Natural killer cell (primary cell): Measurements from ENCODE around the gene IL1RAPL2. TPM values are rescaled to one million over a fixed set of nuclear protein-coding genes. Genes with fewer than 3 reads are reported as not detected.

Experiments
- ATAC-seq, 3 donors: fragments of 150-1000 bp in 2 of 3; fragments of 200-7000 bp in 1 of 3; cut with Tn5 transposase; 1 replicate in 1 of 3; 2 replicates in 2 of 3; pipeline ENCODE4 v1.10.0; 2021; ENCODE audit warnings: mild to moderate bottlenecking in 2 of 3, moderate library complexity in 2 of 3
- DNase-seq, 2 donors: peaks; one replicate each; pipeline versions ENCODE4 v3.0.0 to v3.0.0-alpha.2; 2013 to 2021; ENCODE audit warnings: mixed read lengths in 1 of 2
- H3K27ac ChIP-seq: one replicate; pipeline ENCODE4 v1.5.1; 2013; ENCODE audit warnings: mild to moderate bottlenecking, low read length
- H3K27me3 ChIP-seq: one replicate; pipeline ENCODE4 v1.6.1; 2013; ENCODE audit warnings: low read length; ENCODE audit not compliant: control insufficient read depth, insufficient read depth
- H3K36me3 ChIP-seq: one replicate; pipeline ENCODE4 v1.6.1; 2013; ENCODE audit warnings: low read length; ENCODE audit not compliant: control insufficient read depth, insufficient read depth
- H3K4me1 ChIP-seq: one replicate; pipeline ENCODE4 v1.6.1; 2013; ENCODE audit warnings: low read length; ENCODE audit not compliant: control insufficient read depth, insufficient read depth
- H3K4me3 ChIP-seq: one replicate; pipeline ENCODE4 v1.5.1; 2013; ENCODE audit warnings: low read length
- H3K9me3 ChIP-seq: one replicate; pipeline ENCODE4 v1.6.1; 2013; ENCODE audit warnings: low read length; ENCODE audit not compliant: control insufficient read depth, insufficient read depth
- H3K27ac Mint-ChIP-seq, 2 donors: one replicate each; pipeline ENCODE4 v1.8.0; 2022; ENCODE audit warnings: mild to moderate bottlenecking in 2 of 2, mixed read lengths in 2 of 2, moderate library complexity in 1 of 2
- H3K27me3 Mint-ChIP-seq, 2 donors: one replicate each; pipeline ENCODE4 v1.8.0; 2022; ENCODE audit warnings: low read depth in 2 of 2, mixed read lengths in 2 of 2
- H3K36me3 Mint-ChIP-seq: one replicate; pipeline ENCODE4 v1.8.0; 2022; ENCODE audit warnings: mixed read lengths
- H3K4me1 Mint-ChIP-seq, 2 donors: one replicate each; pipeline ENCODE4 v1.8.0; 2022; ENCODE audit warnings: mixed read lengths in 2 of 2
- H3K4me3 Mint-ChIP-seq: one replicate; pipeline ENCODE4 v1.8.0; 2022; ENCODE audit warnings: mild to moderate bottlenecking, moderate library complexity, mixed read lengths
- H3K9me3 Mint-ChIP-seq, 2 donors: one replicate each; pipeline ENCODE4 v1.8.0; 2022; ENCODE audit warnings: mixed read lengths in 2 of 2
- WGBS: methylation state at CpG from one replicate; pipeline ENCODE4 v1.1.7; 2013; ENCODE audit warnings: missing lambda C conversion rate; ENCODE audit not compliant: insufficient coverage; 5-methylcytosine and 5-hydroxymethylcytosine counted together
- intact Hi-C: fragments of 100-400 bp; cut with micrococcal nuclease; formaldehyde crosslinking; loops from one replicate; pipeline ENCODE4 v1.14.2; 2022
- total RNA-seq, 4 donors: library from RNA; stranded (reverse); fragments of 120-200 nt in 1 of 4; gene quantifications; one replicate each; pipeline versions ENCODE4 v1.2.3 to v1.2.4, GENCODE V29; 2013 to 2022
- TF ChIP-seq, protein P1 (sequence below): fragments of 200-600 bp; IDR thresholded peaks from one replicate; pipeline ENCODE4 v1.8.0; 2022; ENCODE audit warnings: antibody characterized with exemption

Gene IL1RAPL2
- total RNA-seq, 3 donors from 2014 or later (not counting 1 experiment from before 2014, with no cell fraction given) = not detected

DNA sequence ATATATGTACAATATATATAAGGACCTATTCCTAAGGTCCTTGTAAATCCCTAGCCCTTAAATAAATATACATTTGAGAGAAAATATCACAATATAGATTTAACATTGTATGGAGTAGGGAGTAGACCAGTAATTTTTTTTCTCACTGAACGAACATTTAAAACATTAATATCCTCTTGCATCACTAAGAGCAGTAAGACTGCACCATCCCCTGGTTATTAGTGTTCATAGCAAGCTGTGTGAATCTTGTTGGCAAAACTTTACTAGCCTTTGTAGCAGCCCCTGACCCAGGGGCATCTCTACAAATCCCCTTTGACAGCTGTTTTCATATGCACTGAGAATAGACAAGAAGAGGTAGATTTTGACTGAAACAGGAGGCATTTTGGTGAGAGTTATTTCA is 146.5 kb downstream of the IL1RAPL2 start:
- no CpG with 5 or more reads among the region's 1 CpG for WGBS
- ATAC-seq (no peak), DNase-seq (no peak)
- TF ChIP-seq, protein P1, sequence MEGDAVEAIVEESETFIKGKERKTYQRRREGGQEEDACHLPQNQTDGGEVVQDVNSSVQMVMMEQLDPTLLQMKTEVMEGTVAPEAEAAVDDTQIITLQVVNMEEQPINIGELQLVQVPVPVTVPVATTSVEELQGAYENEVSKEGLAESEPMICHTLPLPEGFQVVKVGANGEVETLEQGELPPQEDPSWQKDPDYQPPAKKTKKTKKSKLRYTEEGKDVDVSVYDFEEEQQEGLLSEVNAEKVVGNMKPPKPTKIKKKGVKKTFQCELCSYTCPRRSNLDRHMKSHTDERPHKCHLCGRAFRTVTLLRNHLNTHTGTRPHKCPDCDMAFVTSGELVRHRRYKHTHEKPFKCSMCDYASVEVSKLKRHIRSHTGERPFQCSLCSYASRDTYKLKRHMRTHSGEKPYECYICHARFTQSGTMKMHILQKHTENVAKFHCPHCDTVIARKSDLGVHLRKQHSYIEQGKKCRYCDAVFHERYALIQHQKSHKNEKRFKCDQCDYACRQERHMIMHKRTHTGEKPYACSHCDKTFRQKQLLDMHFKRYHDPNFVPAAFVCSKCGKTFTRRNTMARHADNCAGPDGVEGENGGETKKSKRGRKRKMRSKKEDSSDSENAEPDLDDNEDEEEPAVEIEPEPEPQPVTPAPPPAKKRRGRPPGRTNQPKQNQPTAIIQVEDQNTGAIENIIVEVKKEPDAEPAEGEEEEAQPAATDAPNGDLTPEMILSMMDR = no peak
- no peaks in the 10 kb centered on the region for H3K36me3 Mint-ChIP-seq
- intact Hi-C loops = no loop called here
- H3K9me3 ChIP-seq = no peaks in the 10 kb centered on the region
- no peaks in the 10 kb centered on the region for H3K4me1 Mint-ChIP-seq
- peaks cover 0 to 13% of the 10 kb centered on the region in 2 donors for H3K27me3 Mint-ChIP-seq
- no peaks in the 10 kb centered on the region for H3K27me3 ChIP-seq
- no peak overlapping the region for H3K4me3 ChIP-seq
- H3K4me3 Mint-ChIP-seq = no peak overlapping the region
- no peak overlapping the region for H3K27ac Mint-ChIP-seq
- no peaks in the 10 kb centered on the region for H3K4me1 ChIP-seq
- no peaks in the 10 kb centered on the region for H3K36me3 ChIP-seq
- H3K27ac ChIP-seq = no peak overlapping the region
- peaks cover 0 to 2% of the 10 kb centered on the region in 2 donors for H3K9me3 Mint-ChIP-seq

DNA sequence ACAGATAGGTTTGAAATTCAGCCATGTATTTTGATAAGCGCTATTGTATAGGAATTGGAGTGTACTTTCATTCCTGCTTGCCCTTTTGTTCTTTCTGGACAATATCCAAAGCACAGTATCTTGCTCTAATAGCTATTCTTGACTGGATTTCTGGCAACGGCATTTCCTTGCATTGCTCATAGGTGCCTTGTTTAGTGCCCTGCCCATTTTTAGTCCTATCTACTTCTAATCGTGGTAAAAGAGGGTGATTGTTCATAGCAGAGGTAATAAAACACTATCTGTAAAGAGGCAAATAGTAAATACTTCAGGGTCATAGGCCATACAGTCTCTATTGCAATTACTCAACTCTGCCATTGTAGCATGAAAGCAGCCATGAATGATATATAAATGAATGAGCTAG is 155.9 kb downstream of the IL1RAPL2 start:
- TF ChIP-seq, protein P1 = no peak
- Mint-ChIP-seq H3K27me3 (no peaks in the 10 kb centered on the region), H3K9me3 (no peaks in the 10 kb centered on the region), H3K4me3 (no peak overlapping the region), H3K27ac (no peak overlapping the region), H3K36me3 (no peaks in the 10 kb centered on the region), H3K4me1 (no peaks in the 10 kb centered on the region)
- Histone ChIP-seq H3K27me3 (no peaks in the 10 kb centered on the region), H3K4me3 (no peak overlapping the region), H3K9me3 (no peaks in the 10 kb centered on the region), H3K4me1 (no peaks in the 10 kb centered on the region), H3K36me3 (no peaks in the 10 kb centered on the region), H3K27ac (no peak overlapping the region)
- intact Hi-C loops = no loop called here
- DNase-seq = no peak
- 80% methylated on average over 1 of the region's 3 CpGs for WGBS
- ATAC-seq = no peak

DNA sequence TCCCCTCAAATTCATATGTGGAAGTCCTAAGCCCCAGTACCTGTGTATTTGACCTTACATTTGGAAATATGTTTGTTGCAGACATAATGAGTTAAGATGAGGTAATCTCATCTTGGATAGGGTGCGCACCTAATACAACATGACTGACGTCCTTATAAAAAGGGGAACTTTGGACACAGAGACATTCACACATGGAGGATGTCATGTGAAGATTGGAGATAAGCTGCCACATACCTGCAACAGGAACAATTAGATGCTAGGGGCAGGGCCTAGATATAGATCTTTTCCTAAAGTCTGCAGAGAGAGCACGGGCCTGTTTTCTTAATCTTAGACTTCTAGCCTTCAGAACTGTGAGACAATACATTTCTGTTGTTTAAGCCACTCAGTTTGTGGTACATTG is 162.5 kb downstream of the IL1RAPL2 start:
- H3K27me3 Mint-ChIP-seq = no peaks in the 10 kb centered on the region
- H3K36me3 ChIP-seq = no peaks in the 10 kb centered on the region
- WGBS = 13% methylated on average over 3 of the region's 3 CpGs
- no peak overlapping the region for H3K27ac ChIP-seq
- DNase-seq = no peak
- no peaks in the 10 kb centered on the region for H3K9me3 ChIP-seq
- intact Hi-C loops = no loop called here
- no peaks in the 10 kb centered on the region for H3K36me3 Mint-ChIP-seq
- TF ChIP-seq, protein P1 = no peak
- H3K4me1 ChIP-seq = no peaks in the 10 kb centered on the region
- ATAC-seq = no peak
- H3K27ac Mint-ChIP-seq = no peak overlapping the region
- H3K4me3 Mint-ChIP-seq = no peak overlapping the region
- H3K27me3 ChIP-seq = no peaks in the 10 kb centered on the region
- H3K4me3 ChIP-seq = no peak overlapping the region
- peaks cover 0 to 2% of the 10 kb centered on the region in 2 donors for H3K9me3 Mint-ChIP-seq
- no peaks in the 10 kb centered on the region for H3K4me1 Mint-ChIP-seq

DNA sequence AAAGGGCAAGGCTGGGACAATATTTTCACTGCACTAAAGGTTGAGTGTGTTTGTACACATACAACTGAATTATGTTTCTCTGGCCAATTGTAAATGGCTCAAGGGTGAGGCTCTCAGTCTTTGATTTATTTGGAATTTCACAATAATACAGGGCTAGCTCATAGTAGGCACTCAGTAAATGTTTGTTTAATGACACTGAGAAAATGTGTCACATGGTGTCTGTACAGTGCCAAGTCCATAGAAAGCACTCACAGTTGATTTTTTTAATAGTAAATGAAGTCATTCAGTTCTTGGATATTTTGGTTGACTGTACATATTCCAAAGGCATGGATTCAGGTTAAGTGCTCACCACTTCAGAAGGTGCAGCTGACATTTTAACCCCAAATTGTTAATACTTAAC is 176.4 kb downstream of the IL1RAPL2 start:
- no peak overlapping the region for H3K27ac ChIP-seq
- no peak overlapping the region for H3K4me3 Mint-ChIP-seq
- H3K36me3 Mint-ChIP-seq = no peaks in the 10 kb centered on the region
- no peak for DNase-seq
- H3K27me3 Mint-ChIP-seq = peaks cover 0 to 6% of the 10 kb centered on the region in 2 donors
- no peak overlapping the region for H3K27ac Mint-ChIP-seq
- H3K4me1 Mint-ChIP-seq = no peaks in the 10 kb centered on the region
- TF ChIP-seq, protein P1 = no peak
- H3K9me3 Mint-ChIP-seq = no peaks in the 10 kb centered on the region
- no peaks in the 10 kb centered on the region for H3K27me3 ChIP-seq
- no peaks in the 10 kb centered on the region for H3K36me3 ChIP-seq
- no peak overlapping the region for H3K4me3 ChIP-seq
- no peak for ATAC-seq
- no peaks in the 10 kb centered on the region for H3K4me1 ChIP-seq
- intact Hi-C loops = no loop called here
- no peaks in the 10 kb centered on the region for H3K9me3 ChIP-seq
